Gastrocnemius medialis (tissue), 4 donors: Measurements from ENCODE around the gene TMEM192.

ENCODE experiments used
- CTCF ChIP-seq, 5 experiments: fragments of 450-650 bp in 3 of 5; fragments of 200-600 bp in 2 of 5; sonication (generic) in 2 of 5; IDR thresholded peaks in 4 of 5; conservative IDR thresholded peaks in 1 of 5; 1 replicate in 4 of 5; 2 replicates in 1 of 5; pipeline ENCODE4 v1.5.1; 2016 to 2019; ENCODE audit warnings: antibody characterized with exemption in 5 of 5, mild to moderate bottlenecking in 3 of 5, moderate library complexity in 3 of 5
- POLR2A ChIP-seq, 2 donors: fragments of 450-650 bp; IDR thresholded peaks; one replicate each; pipeline ENCODE4 v1.6.1; 2017; ENCODE audit warnings: antibody characterized with exemption in 2 of 2, mild to moderate bottlenecking in 2 of 2, moderate library complexity in 2 of 2

DNA sequence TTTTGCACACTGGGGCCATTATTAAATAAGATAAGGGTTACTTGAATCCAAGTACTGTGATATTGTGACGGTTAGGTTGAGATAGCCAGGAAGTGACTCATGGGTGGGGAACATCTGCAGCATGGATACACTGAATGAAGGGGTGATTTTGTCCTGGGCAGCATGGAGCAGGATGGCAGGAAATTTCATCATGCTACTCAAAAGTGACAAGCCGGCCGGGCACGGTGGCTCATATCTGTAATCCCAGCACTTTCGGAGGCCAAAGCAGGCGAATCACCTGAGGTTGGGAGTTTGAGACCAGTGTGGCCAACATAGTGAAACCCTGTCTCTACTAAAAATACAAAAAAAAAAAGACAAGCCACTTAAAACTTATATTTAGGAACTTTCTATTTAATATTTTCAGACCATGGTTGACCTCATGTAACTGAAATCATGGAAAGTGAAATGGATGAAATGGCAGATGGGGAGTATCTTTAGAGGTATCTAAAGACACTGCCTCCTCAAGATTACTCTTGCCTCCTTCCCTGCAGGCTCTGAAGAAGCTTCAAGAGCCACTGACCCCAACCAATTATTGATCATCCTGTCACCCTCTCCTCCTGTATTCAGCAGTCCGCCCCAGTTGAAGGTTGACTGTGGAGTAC lies 84.8 kb downstream of the TMEM192 start:
- TF ChIP-seq CTCF (IDR thresholded peaks at IDR 0.05 in 4 of 5, conservative IDR thresholded peaks at IDR 0.05 in 1 of 5) (no peak), POLR2A (IDR thresholded peaks at IDR 0.05) (no peak)
